WTC11 (cell line): ENCODE data around the gene GRAP. TPM values are rescaled to one million over a fixed set of nuclear protein-coding genes. Genes with fewer than 3 reads are reported as not detected.

Source experiments
- ATAC-seq: fragments of 200-7000 bp; cut with Tn5 transposase; 2 replicates; pipeline ENCODE4 v1.10.0; 2021; ENCODE audit warnings: mild to moderate bottlenecking, moderate library complexity
- CTCF ChIA-PET: fragments of 300-600 bp; sonication (Branson Sonifier 250); formaldehyde crosslinking; loops from one replicate; lab custom pipeline; 2021; ENCODE audit warnings: antibody characterized with exemption; lab: Charles Lee
- POLR2A ChIA-PET: fragments of 350-600 bp; sonication (Branson Sonifier 250); formaldehyde crosslinking; loops from one replicate; lab custom pipeline; 2021; ENCODE audit warnings: antibody characterized with exemption; lab: Charles Lee
- DNase-seq: peaks from one replicate; pipeline ENCODE4 v3.0.0; 2021; ENCODE audit warnings: low spot score
- H3K27ac Mint-ChIP-seq: 2 replicates; pipeline ENCODE4 v1.8.0; 2021; ENCODE audit warnings: mixed read lengths
- H3K27me3 Mint-ChIP-seq: 2 replicates; pipeline ENCODE4 v1.8.0; 2021; ENCODE audit warnings: low read depth, mild to moderate bottlenecking, moderate library complexity, mixed read lengths
- H3K36me3 Mint-ChIP-seq: 2 replicates; pipeline ENCODE4 v1.8.0; 2021; ENCODE audit warnings: mixed read lengths
- H3K4me1 Mint-ChIP-seq: 2 replicates; pipeline ENCODE4 v1.8.0; 2022; ENCODE audit warnings: mixed read lengths
- H3K4me3 Mint-ChIP-seq: 2 replicates; pipeline ENCODE4 v1.8.0; 2021; ENCODE audit warnings: mild to moderate bottlenecking, moderate library complexity, mixed read lengths
- H3K9me3 Mint-ChIP-seq: 2 replicates; pipeline ENCODE4 v1.8.0; 2021; ENCODE audit warnings: mixed read lengths
- CREM ChIP-seq: sonication (generic); formaldehyde crosslinking; IDR thresholded peaks from 2 replicates; pipeline ENCODE4 v1.8.1; 2022; ENCODE audit warnings: mild to moderate bottlenecking, missing genetic modification reagents, moderate library complexity
- E2F5 ChIP-seq: sonication (generic); formaldehyde crosslinking; IDR thresholded peaks from 2 replicates; pipeline ENCODE4 v1.8.1; 2022; ENCODE audit warnings: mild to moderate bottlenecking, moderate library complexity, missing genetic modification reagents
- ESRRA ChIP-seq: sonication (generic); formaldehyde crosslinking; IDR thresholded peaks from 2 replicates; pipeline ENCODE4 v1.8.1; 2022; ENCODE audit warnings: mild to moderate bottlenecking, missing genetic modification reagents, borderline replicate concordance
- FOXJ3 ChIP-seq: sonication (generic); formaldehyde crosslinking; IDR thresholded peaks from 2 replicates; pipeline ENCODE4 v1.9.0; 2021; ENCODE audit warnings: missing genetic modification reagents, mild to moderate bottlenecking, borderline replicate concordance
- FOXK1 ChIP-seq: sonication (generic); formaldehyde crosslinking; IDR thresholded peaks from 2 replicates; pipeline ENCODE4 v1.8.0; 2022; ENCODE audit warnings: mild to moderate bottlenecking, moderate library complexity, missing genetic modification reagents
- GABPB1 ChIP-seq: sonication (generic); formaldehyde crosslinking; IDR thresholded peaks from 2 replicates; pipeline ENCODE4 v1.8.1; 2023; ENCODE audit warnings: mild to moderate bottlenecking, missing genetic modification reagents
- GTF2I ChIP-seq: fragments of 250-450 bp; sonication (Bioruptor Pico); conservative IDR thresholded peaks from 2 replicates; pipeline ENCODE4 v1.4.0; 2021; ENCODE audit warnings: mild to moderate bottlenecking
- HMGXB4 ChIP-seq: sonication (generic); formaldehyde crosslinking; IDR thresholded peaks from 2 replicates; pipeline ENCODE4 v1.8.1; 2023; ENCODE audit warnings: mild to moderate bottlenecking, moderate library complexity, missing genetic modification reagents
- JUN ChIP-seq: sonication (generic); formaldehyde crosslinking; IDR thresholded peaks from 2 replicates; pipeline ENCODE4 v1.8.0; 2023; ENCODE audit warnings: mild to moderate bottlenecking, missing genetic modification reagents
- NR3C1 ChIP-seq: sonication (generic); formaldehyde crosslinking; conservative IDR thresholded peaks from 2 replicates; pipeline ENCODE4 v1.8.1; 2023; ENCODE audit warnings: low read depth, mild to moderate bottlenecking, missing genetic modification reagents
- RELA ChIP-seq: sonication (generic); formaldehyde crosslinking; IDR thresholded peaks from 2 replicates; pipeline ENCODE4 v1.8.1; 2022; ENCODE audit warnings: missing genetic modification reagents, mild to moderate bottlenecking, borderline replicate concordance
- SMAD4 ChIP-seq: sonication (generic); formaldehyde crosslinking; IDR thresholded peaks from 2 replicates; pipeline ENCODE4 v1.8.0; 2022; ENCODE audit warnings: mild to moderate bottlenecking, missing genetic modification reagents
- SP1 ChIP-seq: sonication (generic); formaldehyde crosslinking; conservative IDR thresholded peaks from 2 replicates; pipeline ENCODE4 v1.8.1; 2022; ENCODE audit warnings: missing genetic modification reagents
- STAT6 ChIP-seq: sonication (generic); formaldehyde crosslinking; conservative IDR thresholded peaks from 2 replicates; pipeline ENCODE4 v1.8.1; 2023; ENCODE audit warnings: mild to moderate bottlenecking, low read depth, missing genetic modification reagents, moderate library complexity
- TCF7 ChIP-seq: sonication (generic); formaldehyde crosslinking; IDR thresholded peaks from 2 replicates; pipeline ENCODE4 v1.8.0; 2022; ENCODE audit warnings: mild to moderate bottlenecking, low read depth, missing genetic modification reagents, moderate library complexity
- TEAD1 ChIP-seq: sonication (generic); formaldehyde crosslinking; IDR thresholded peaks from 2 replicates; pipeline ENCODE4 v1.8.0; 2022; ENCODE audit warnings: mild to moderate bottlenecking, missing genetic modification reagents
- ZBTB21 ChIP-seq: sonication (generic); formaldehyde crosslinking; IDR thresholded peaks from 2 replicates; pipeline ENCODE4 v1.8.1; 2023; ENCODE audit warnings: mild to moderate bottlenecking, missing genetic modification reagents, borderline replicate concordance
- ZNF121 ChIP-seq: sonication (generic); formaldehyde crosslinking; IDR thresholded peaks from 2 replicates; pipeline ENCODE4 v1.8.0; 2023; ENCODE audit warnings: missing genetic modification reagents
- ZNF416 ChIP-seq: fragments of 250-450 bp; sonication (Bioruptor Pico); IDR thresholded peaks from 2 replicates; pipeline ENCODE4 v1.9.0; 2021; ENCODE audit warnings: mild to moderate bottlenecking, inconsistent platforms
- total RNA-seq: library from RNA; stranded (reverse); gene quantifications from 3 replicates; pipeline ENCODE4 v1.2.3, GENCODE V29; 2021
- TF ChIP-seq, protein P1 (sequence below): sonication (generic); formaldehyde crosslinking; IDR thresholded peaks from 2 replicates; pipeline ENCODE4 v1.8.0; 2022; ENCODE audit warnings: mild to moderate bottlenecking, missing genetic modification reagents

The GRAP gene
- total RNA-seq, 1 experiment from 2014 or later, result 0.59 TPM

- DNase-seq (no peak), ATAC-seq (no peak)
- ChIA-PET CTCF (interaction anchor here (1.2 kb wide), 1 partner anchor 46 kb away, joined by 4 read pairs; no protein-coding TSS in a partner anchor), POLR2A (no interaction called here)
- peaks cover 23% of the 10 kb centered on the region for H3K4me1 Mint-ChIP-seq
- H3K36me3 Mint-ChIP-seq, result peaks cover 8% of the 10 kb centered on the region; the same call in 1 of the 2 replicates
- no peak overlapping the region for H3K27ac Mint-ChIP-seq
- H3K4me3 Mint-ChIP-seq, result no peak overlapping the region
- H3K9me3 Mint-ChIP-seq, result peaks cover 11% of the 10 kb centered on the region
- peak; percentile 63; the same call in 1 of the 2 replicates for TF ChIP-seq GTF2I (CRISPR knock-in tag)
- no peak for TF ChIP-seq ESRRA (CRISPR knock-in tag)
- no peaks in the 10 kb centered on the region; the same call in 1 of the 2 replicates for H3K27me3 Mint-ChIP-seq
Observed at GRCh38 chr17:19006698-19007097, 40.1 kb downstream of the GRAP start.

- Mint-ChIP-seq H3K27me3 (no peaks in the 10 kb centered on the region; the same call in 1 of the 2 replicates), H3K27ac (no peak overlapping the region)
- DNase-seq, result no peak
- CTCF ChIA-PET, result no interaction called here
- POLR2A ChIA-PET, result no interaction called here
- TF ChIP-seq NR3C1 (CRISPR knock-in tag), result no peak
- peak; percentile 81 for TF ChIP-seq GABPB1 (CRISPR knock-in tag)
- TF ChIP-seq TCF7 (CRISPR knock-in tag), result no peak
- no peak for TF ChIP-seq FOXK1 (CRISPR knock-in tag)
- TF ChIP-seq ZNF121 (CRISPR knock-in tag), result no peak
- no peak for TF ChIP-seq FOXJ3
- TF ChIP-seq, all 79 proteins: peak for 1
- peaks cover 8% of the 10 kb centered on the region; the same call in 1 of the 2 replicates for H3K36me3 Mint-ChIP-seq
- H3K9me3 Mint-ChIP-seq, result peaks cover 11% of the 10 kb centered on the region
- H3K4me3 Mint-ChIP-seq, result peak overlapping the region; percentile 71; the same call in 1 of the 2 replicates
- no peak for ATAC-seq
- H3K4me1 Mint-ChIP-seq, result peaks cover 21% of the 10 kb centered on the region
Observed at GRCh38 chr17:19005789-19006430, 40.8 kb downstream of the GRAP start.

- Mint-ChIP-seq H3K27me3 (no peaks in the 10 kb centered on the region; the same call in 1 of the 2 replicates), H3K36me3 (peaks cover 8% of the 10 kb centered on the region; the same call in 1 of the 2 replicates), H3K27ac (no peak overlapping the region), H3K4me1 (peaks cover 20% of the 10 kb centered on the region), H3K9me3 (peaks cover 11% of the 10 kb centered on the region), H3K4me3 (peak overlapping the region; percentile 71)
- no peak for ATAC-seq
- ChIA-PET CTCF (interaction anchor here (1.8 to 3.3 kb wide), 2 partner anchors 12 to 44 kb away, joined by 4 to 20 read pairs; no protein-coding TSS in a partner anchor), POLR2A (no interaction called here)
- no peak for TF ChIP-seq ZBTB21 (CRISPR knock-in tag)
- no peak for TF ChIP-seq SP1 (CRISPR knock-in tag)
- 0 out of 2 replicates have a peak, but pooled peaks have one; percentile 4 for TF ChIP-seq HMGXB4 (CRISPR knock-in tag)
- TF ChIP-seq, protein P1, sequence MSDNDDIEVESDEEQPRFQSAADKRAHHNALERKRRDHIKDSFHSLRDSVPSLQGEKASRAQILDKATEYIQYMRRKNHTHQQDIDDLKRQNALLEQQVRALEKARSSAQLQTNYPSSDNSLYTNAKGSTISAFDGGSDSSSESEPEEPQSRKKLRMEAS (CRISPR knock-in tag), result 0 out of 2 replicates have a peak, but pooled peaks have one; percentile 22
- DNase-seq, result peak; percentile 32
Observed at GRCh38 chr17:19005137-19005773, 41.5 kb downstream of the GRAP start.

GRCh38 chr17:19004421-19005136 lies 42.2 kb downstream of the GRAP start, which contains the start of gene FAM83G:
Gene FAM83G, minus strand, starts transcription at chr17:19004764. Its CDS starts 723 bp downstream, at chr17:19004041.
- peak; percentile 56 for ATAC-seq
- H3K36me3 Mint-ChIP-seq, result peaks cover 8% of the 10 kb centered on the region; the same call in 1 of the 2 replicates
- CTCF ChIA-PET, result interaction anchor here (1.8 to 3.3 kb wide), 2 partner anchors 11 to 44 kb away, joined by 4 to 20 read pairs; no protein-coding TSS in a partner anchor
- DNase-seq, result peak; percentile 76
- H3K27ac Mint-ChIP-seq, result peak within 1 kb of the TSS; percentile 90
- peaks cover 11% of the 10 kb centered on the region for H3K9me3 Mint-ChIP-seq
- no peaks in the 10 kb centered on the region; the same call in 1 of the 2 replicates for H3K27me3 Mint-ChIP-seq
- H3K4me3 Mint-ChIP-seq, result peak within 1 kb of the TSS; percentile 87
- peaks cover 20% of the 10 kb centered on the region for H3K4me1 Mint-ChIP-seq
- POLR2A ChIA-PET, result interaction anchor here (0.6 to 1.2 kb wide), 2 partner anchors 38 to 146 kb away, joined by 3 to 6 read pairs; partner anchors contain the start of gene PRPSAP2
- TF ChIP-seq ZNF121 (CRISPR knock-in tag) (no peak), ZNF416 (CRISPR knock-in tag) (no peak), CREM (0 out of 2 replicates have a peak, but pooled peaks have one; percentile 40), E2F5 (CRISPR knock-in tag) (no peak), NR3C1 (CRISPR knock-in tag) (0 out of 2 replicates have a peak, but pooled peaks have one; percentile 57), SMAD4 (CRISPR knock-in tag) (no peak), JUN (CRISPR knock-in tag) (peak; percentile 33; the same call in 1 of the 2 replicates), STAT6 (CRISPR knock-in tag) (no peak), TEAD1 (CRISPR knock-in tag) (peak; percentile 31; the same call in 1 of the 2 replicates), RELA (no peak)
